Stimulated activated CD8-positive, alpha-beta memory T cell treated with anti-CD3 and anti-CD28 coated beads, Interleukin-7, amount 100 ng/mL, for 1 hour (primary cell): ENCODE data around the gene USP10.
A peak's percentile ranks its signal among the peaks of the same experiment; 100 is the strongest.
"Not testable (repeated sequence)": the region's sequence is repeated elsewhere in the genome, so short reads cannot be mapped to it uniquely, and the experiment has no call there.

Experiments used
- DNase-seq, 2 donors: peaks; one replicate each; pipeline ENCODE4 v3.0.0-alpha.2; 2020; ENCODE audit warnings: low read depth in 2 of 2

USP10 gene

DNA sequence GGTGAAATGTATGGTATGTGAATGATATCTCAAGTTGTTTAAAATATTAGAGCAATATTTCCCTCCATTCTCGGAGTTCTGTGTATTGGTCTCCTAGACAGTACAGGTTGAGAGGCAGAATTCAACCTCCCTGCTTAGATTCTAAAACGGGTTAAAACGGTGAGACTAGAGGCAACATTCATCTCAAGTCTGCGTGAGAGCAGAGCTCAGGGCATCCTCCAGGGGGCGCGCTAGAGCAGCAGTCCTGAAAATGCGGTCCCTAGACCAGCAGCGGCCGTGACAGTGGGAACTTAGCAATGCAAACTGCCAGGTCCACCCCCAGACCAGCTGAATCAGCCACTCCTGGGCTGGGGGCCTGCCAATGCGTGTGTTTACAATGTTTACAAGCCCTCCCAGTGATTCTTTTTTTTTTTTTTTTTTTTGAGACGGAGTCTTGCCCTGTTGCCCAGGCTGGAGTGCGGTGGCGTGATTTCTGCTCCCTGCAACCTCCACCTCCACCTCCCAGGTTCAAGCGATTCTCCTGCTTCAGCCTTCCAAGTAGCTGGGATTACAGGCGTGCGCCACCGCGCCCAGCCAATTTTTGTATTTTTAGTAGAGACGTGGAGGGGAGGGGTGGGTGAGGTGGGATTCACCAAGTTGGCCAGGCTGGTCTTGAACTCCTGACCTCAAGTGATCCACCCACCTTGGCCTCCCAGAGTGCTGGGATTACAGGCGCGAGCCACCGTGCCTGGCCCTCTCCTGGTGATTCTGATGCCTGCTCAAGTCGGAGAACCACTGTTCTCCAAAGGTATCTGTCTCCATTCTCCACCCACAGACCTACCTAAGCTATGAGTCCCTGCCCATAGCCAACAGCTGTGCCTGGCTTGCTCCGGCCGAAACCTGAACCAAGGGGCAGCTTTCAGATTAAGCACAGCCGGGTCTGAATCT is 27.3 kb upstream of the USP10 start:
- DNase-seq: peak; percentile 60 to 77

DNA sequence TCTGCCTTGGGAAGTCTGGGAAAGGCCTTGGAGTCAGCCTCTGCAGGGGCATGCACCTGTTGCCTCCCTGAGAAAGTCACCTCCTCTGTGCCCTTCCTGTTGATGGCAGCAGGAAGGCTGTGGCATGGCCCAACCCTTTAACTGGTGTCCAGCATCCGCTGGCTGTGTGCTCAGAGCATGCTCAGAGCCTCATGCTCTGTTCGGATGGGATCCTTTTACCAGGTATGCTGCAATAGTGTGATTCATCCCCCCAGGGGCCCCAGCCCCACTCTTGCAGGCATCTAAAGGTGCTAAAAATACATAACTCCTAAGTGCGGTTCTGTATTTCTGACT is 26.6 kb upstream of the USP10 start:
- DNase-seq: no peak

DNA sequence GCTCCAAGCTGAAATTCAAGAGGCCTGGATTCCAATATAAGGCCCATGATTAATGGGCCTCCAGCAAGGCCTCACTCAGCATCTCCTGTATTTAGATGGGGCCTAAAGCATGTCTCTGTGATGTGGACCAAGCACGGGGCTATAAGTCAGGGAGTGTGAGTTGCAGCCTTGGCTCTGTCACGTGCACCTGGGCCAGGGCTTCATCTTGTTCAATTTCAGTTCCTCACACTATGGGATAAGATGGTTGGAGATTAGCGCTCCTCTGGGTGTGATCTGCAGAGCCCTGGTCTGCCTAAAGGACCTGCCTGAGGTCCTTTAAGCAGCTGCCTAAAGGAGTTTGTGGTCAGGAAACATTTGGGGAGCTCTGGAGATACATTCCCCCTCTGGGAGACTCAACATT is 26.2 kb upstream of the USP10 start:
- DNase-seq: no peak

GRCh38 chr16:84675423-84675822 is 24.4 kb upstream of the USP10 start:
- DNase-seq: no peak

GRCh38 chr16:84675884-84676283 is 23.9 kb upstream of the USP10 start:
- DNase-seq: no peak

- no peak for DNase-seq
Measured at GRCh38 chr16:84677017-84677803, 22.6 kb upstream of the USP10 start.

- no peak for DNase-seq
Measured at GRCh38 chr16:84677849-84678248, 22.0 kb upstream of the USP10 start.

DNA sequence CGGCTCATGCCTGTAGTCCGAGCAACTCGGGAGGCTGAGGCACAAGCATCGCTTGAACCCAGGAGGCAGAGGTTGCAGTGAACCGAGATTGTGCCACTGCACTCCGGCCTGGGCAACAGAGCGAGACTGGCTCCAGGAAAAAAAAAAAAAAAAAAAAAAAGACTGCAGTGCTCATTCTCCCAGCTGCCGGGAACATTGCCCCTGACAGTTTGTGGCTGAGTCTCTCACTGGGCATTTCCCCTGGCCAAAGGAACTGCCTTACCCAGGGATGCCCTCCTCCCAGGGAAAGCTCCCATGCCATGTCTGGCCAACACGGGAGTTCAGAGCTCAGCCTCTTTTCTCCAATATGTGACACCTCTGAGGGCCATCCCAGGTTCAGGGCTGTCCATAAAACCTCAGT is 21.3 kb upstream of the USP10 start:
- no peak for DNase-seq

DNA sequence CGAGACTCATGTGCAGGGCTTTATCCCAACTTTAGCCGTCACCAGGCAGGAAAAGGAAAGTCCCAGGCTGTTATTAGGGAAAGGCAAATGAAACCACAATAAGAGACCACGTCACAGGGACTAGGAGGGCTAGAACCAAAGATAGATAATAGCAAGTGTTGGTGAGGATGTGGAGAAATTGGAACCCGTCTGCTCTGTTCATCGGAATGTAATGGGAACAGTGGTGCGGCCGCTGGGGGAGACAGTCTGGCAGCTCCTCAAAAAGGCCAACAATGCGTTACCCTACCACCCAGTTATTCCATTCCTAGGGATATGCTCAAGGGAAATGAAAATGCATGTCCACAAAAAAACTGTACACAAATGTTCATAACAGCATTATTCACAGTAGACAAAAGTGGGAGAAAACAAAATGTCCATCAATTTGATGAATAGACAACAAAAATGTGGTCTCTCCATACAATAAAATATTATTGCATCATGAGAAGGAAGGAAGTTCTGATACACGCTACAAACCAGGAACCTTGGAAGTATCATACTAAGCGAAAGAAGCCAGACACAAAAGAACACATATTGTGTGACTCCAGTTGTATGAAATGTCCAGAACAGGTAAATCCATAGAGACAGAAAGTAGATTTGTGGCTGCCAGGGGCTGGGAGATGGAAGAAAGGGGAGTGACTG is 19.5 kb upstream of the USP10 start:
- DNase-seq: no peak

GRCh38 chr16:84680843-84681629 is 18.8 kb upstream of the USP10 start:
- DNase-seq: no peak

GRCh38 chr16:84683691-84684591 is 15.9 kb upstream of the USP10 start:
- DNase-seq: no peak

DNA sequence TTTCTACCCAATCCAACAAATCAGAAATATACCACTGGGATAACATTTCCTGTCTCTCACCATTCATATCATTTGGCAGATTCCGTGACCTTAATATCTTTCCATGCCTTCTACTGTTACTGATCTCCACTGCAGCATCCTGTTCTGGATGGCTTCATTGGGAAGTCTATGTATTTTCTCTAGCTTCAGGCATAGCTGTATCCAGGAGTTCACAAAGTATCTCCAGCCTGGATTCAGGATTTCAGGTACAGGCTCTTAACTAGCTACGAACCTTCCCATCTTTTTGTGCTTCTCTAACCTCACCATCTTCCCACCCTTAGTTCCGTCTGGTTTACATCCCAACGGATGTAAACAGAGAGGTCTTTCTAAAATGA is 15.2 kb upstream of the USP10 start:
- DNase-seq: no peak

DNA sequence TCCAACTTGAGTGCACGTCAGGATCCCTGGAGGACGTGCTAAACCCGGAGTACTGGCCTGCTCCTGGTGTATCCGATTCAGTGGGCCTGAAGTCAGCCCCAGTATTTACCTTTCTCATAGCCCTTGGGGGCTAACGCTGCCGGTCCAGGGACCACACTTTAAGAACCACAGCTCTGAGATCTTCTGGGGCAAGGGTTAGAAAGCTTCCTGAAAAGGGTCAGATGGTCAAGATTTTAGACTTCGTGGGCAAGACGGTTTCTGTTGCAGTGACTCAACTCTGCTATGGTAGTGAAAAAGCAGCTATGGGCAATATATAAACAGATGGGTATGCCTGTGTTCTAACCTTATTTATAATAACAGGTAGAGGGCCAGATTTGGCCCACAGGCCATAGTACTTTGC is 14.6 kb upstream of the USP10 start:
- DNase-seq: no peak

- DNase-seq: no peak
Measured at GRCh38 chr16:84686707-84687298, 13.0 kb upstream of the USP10 start.

- no peak for DNase-seq
Measured at GRCh38 chr16:84687715-84688114, 12.1 kb upstream of the USP10 start.

GRCh38 chr16:84688163-84688562 is 11.6 kb upstream of the USP10 start:
- DNase-seq: not testable (repeated sequence)

GRCh38 chr16:84689111-84689510 is 10.7 kb upstream of the USP10 start:
- no peak for DNase-seq

DNA sequence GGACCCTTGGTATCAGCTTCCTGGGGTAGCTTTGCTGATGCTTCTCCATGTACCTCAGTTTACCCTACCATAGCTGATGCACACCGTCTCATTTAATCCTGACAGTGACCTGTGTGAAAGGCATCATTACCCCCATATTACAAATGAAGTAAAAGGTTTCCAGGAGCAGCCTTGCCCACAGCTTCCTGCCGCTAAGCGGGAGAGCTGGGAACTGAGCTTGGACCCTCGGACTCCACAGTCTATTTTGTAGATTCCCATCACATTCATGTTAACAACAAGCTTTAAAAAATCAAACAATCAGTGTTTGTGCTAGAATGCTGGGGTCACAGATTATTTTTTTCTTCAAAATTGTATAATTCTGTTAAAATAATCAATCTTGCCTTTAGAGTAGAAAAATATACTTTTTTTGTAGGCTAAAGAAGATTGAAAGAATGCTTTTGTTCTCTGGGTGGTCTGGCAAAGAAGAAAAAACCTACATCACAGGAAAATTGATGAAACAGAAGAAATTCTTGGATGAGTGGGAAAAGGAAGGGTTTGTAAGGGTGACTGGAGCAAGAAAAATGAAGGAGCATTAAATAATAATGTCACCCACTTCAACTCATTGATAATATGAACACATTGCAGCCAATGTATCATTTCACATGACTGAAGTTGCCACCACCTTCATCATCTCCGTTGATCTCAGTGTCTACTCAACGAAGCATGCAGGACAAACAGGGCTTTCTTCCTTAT is 9.5 kb upstream of the USP10 start:
- no peak for DNase-seq

DNA sequence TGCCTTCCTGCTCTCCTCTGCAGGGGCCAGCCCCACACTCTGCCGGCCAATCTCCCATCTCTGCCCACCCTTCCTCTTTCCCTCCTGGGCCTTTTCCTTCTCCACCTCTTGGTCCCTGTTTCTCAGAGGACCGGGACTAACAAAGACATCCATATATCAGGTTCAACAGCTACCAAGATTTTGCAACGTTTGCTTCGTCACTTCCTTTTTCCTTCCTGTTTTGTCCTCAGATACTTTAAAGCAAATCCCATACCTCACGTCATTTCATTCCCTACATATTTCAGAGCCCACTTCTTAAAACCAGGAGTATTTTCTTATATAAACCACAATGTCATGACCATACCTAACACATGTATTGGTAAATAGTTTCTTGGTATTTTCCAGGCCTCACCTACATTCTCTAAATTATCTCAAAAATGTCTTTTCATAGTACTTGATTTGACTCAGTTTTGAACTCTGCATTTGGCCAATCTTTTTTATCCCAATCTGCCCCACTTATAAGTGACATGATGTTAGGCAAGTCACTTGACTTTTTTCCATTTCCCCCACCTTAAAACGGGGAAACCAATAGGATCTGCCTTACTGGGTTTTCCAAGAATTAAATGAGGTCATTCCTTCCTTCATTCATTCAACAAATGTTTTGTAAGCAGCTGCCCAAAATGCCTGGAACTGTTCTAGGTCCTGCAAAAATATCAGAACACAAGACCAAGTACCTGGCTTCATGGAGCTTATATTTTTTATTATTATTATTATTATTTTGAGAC is 7.2 kb upstream of the USP10 start:
- no peak for DNase-seq
